Measurements from ENCODE around the gene KAZN.

GRCh38 chr1:14627608-14628489 is 29.4 kb downstream of the KAZN start:
- TF ChIP-seq CTCF (conservative IDR thresholded peaks at IDR 0.05 in 1 of 2, IDR thresholded peaks at IDR 0.05 in 1 of 2; ENCODE audit: low read depth in 1 of 2, low read length in 2 of 2) = no peak
- TF ChIP-seq EZH2 (IDR thresholded peaks at IDR 0.05; ENCODE audit: low read length, missing control alignments) = no peak

Data from fibroblast of lung (primary cell).